Activated gamma-delta T cell (primary cell): ENCODE data around the gene WDPCP.
"Not testable (repeated sequence)": the region's sequence is repeated elsewhere in the genome, so short reads cannot be mapped to it uniquely, and the experiment has no call there.

Source experiments
- DNase-seq: peaks from one replicate; lab custom pipeline; 2025; lab: John Stamatoyannopoulos, UW
- total RNA-seq, 2 donors: gene quantifications; one replicate each; lab custom pipeline; 2026; lab: John Stamatoyannopoulos, UW

The WDPCP gene, protein sequence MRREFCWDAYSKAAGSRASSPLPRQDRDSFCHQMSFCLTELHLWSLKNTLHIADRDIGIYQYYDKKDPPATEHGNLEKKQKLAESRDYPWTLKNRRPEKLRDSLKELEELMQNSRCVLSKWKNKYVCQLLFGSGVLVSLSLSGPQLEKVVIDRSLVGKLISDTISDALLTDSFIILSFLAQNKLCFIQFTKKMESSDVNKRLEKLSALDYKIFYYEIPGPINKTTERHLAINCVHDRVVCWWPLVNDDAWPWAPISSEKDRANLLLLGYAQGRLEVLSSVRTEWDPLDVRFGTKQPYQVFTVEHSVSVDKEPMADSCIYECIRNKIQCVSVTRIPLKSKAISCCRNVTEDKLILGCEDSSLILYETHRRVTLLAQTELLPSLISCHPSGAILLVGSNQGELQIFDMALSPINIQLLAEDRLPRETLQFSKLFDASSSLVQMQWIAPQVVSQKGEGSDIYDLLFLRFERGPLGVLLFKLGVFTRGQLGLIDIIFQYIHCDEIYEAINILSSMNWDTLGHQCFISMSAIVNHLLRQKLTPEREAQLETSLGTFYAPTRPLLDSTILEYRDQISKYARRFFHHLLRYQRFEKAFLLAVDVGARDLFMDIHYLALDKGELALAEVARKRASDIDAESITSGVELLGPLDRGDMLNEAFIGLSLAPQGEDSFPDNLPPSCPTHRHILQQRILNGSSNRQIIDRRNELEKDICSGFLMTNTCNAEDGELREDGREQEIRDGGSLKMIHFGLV
- 17.4 to 19.5 reads per million in 2 donors for total RNA-seq

DNA sequence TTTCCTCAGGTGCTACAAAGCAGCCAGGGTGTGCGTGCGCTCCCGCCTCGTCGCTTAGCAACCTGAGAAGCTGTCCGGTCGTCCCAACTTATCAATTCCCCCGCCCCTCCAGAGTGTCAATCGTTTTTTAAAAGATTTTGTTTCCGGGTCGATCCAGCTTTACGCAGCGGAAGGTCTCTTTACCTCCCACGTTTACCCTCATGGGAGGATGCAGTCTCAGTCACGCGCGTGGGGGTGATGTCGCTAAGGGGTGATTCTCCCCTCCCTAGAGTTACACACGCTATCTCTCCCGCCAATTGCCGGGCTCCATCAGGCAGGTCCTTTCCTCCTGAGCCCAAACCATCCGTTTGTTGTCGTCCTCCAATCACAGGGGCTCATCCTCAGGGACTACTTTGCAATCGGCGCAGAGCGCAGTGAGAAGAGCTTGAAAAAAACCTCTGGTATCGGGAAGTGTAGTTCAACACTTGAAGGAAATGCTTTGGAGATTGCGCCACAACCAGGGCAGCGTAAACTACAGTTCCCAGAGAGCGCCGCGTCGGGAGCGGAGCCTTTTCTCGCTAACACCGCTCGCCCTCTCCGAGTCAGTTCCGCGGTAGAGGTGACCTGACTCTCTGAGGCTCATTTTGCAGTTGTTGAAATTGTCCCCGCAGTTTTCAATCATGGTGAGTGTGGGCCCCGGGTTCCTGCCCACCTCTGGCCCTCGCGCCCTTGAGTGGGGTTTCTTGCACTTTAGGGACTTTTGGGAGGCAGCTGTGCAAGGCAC lies at the start of gene WDPCP, which contains the start of gene MDH1:
Gene WDPCP, minus strand, starts transcription at position 93 of the 763 bp plus-strand sequence. CDS start 206 bp downstream, outside the sequence.
Gene MDH1, plus strand, starts transcription at position 579 of the 763 bp plus-strand sequence. Its CDS starts 81 bp downstream, at position 660.
- peak; percentile 77 for DNase-seq

DNA sequence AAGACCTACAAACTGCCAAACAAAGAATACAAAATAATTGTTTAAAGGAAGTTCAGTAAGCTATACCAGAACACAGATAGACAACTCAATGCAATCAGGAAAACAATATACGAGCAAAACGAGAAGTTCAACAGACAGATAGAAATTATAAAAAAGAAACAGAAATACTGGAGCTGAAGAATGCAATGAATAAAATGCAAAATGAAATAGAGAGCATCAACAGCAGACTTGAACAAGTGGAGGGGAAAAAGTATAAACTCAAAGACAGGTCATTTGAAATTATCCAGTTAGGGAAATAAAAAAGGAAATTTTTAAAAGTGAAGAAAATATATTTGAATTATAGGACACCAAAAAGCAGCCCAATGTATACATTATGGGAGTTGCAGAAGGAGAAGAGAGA lies 44.1 kb upstream of the WDPCP start:
- no peak for DNase-seq

DNA sequence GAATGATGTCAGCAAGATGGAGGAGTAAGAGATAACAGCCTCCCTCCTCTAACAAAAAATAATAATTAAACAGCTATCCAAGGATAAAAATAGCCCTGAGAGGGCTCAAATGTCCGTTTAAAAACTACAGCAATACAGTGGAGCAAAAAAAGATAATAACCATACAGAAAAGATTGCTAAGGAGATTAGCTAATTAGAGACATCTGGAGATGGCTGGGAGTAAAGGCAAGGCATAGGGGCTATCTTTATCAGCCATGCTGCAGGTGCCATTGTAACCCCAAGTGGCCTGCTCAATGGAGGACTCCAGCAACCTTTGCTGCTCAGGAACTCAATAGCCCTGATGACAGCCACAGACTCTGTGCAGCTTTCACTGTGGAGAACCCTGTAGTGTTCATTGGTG lies 43.2 kb upstream of the WDPCP start:
- no peak for DNase-seq

DNA sequence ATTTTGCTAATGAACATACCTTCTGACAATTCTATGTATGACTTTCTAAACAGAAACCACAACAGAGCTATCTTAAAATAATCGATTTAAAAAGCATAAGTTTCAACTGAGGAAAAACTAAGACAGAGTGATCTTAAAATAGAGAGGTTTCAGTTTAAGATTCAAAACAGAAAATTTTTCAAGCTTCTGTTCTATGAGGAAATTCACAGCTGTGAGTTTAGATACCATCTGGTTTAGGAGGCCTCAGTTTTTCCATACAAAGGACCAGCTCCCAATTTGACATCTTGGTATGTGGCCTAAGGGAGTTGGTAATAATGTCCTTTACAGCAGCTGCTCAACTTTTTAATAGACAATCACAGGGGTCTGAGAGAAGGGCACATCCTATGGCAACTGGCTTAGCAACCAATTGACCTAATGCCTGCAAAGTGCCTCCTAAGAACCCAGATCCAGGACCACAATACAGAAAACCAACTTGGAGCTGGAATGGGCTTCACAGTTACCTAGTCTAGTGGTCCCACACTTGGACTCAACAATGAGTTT lies 40.2 kb upstream of the WDPCP start:
- no peak for DNase-seq

DNA sequence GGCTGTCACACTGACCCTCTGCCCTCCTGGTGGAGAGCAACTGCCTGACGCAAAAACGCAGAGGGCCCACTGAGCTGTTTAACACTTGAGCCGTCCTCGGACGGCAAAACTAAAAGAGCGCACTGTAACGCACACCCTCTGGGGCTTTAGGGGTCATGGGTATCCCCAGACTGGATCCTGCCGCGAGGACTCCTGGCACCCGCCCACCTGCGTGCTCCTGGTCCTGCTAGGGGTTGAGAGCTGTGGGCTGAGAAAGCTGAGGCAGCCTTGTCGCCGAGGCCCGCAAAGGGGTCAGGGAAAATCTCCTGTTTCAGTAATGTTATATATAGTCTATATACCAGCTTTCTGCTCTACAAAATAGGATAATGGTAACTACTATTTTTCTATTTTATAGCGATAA lies 39.6 kb upstream of the WDPCP start:
- DNase-seq = no peak

DNA sequence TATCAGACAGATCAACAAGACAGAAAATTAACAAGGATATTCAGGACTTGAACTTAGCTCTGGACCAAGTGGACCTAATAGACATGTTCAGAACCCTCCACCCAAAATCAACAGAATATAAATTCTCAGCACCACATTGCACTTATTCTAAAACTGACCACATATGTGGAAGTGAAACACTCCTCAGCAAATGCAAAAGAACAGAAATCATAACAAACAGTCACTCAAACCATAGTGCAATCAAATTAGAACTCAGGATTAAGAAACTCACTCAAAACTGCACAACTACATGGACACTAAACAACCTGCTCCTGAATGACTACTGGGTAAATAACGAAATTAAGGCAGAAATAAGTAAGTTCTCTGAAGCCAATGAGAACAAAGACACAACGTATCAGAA lies 35.5 kb upstream of the WDPCP start:
- not testable (repeated sequence) for DNase-seq

DNA sequence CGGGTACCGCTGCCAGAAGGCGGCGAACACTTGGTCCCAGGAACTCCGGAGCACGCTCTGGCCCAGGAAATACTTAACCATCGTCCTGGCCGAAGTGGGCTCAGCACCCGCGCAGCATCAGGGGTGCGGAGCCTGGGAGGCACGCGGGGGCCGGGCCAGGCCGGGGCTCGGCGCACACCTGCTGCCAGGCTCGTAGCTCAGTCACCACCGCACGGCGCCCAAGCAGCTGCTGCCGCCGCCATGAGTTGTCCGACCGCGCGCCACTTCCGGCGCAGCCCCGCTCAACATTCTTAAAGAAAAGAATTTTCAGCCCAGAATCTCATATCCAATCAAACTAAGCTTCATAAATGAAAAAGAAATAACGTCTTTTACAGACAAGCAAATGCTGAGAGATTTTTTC lies 34.5 kb upstream of the WDPCP start:
- DNase-seq = no peak

DNA sequence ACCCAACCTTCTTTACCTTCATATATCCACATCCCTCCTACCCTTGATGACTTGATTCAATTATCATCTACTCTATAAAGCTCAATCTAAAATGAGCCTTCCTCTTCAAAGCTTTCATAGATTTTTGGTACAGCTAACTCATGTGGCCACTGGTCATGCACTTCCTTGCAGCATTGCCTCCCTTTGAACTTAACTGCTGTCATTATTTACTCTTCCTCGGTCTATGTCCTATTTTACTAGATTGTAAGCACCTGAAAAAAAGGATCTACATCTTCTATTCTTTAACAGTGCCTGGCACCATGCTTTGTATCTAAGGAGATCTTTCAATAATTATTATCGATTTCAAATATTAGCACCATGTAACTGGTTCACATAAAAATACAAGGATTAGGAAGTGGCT lies 31.1 kb upstream of the WDPCP start:
- no peak for DNase-seq

DNA sequence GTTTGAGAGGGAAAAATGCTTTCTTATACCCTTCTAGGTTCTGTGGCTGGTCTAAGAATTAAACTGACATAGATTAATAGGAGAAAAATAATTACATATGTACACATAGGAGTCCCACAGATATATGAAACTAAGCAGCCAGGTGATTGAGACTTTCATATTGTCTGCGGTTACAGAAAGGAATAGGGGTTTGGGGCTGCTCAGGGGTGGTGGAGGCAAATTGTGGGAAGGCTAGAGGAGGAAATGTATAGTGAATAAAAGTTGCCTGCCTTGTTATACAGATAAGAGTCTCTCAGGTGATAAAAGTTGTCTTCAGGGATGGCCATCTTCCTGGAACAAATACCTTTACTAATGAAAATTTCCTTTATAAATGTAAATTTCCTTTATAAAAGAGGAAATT lies 29.1 kb upstream of the WDPCP start:
- DNase-seq = no peak

DNA sequence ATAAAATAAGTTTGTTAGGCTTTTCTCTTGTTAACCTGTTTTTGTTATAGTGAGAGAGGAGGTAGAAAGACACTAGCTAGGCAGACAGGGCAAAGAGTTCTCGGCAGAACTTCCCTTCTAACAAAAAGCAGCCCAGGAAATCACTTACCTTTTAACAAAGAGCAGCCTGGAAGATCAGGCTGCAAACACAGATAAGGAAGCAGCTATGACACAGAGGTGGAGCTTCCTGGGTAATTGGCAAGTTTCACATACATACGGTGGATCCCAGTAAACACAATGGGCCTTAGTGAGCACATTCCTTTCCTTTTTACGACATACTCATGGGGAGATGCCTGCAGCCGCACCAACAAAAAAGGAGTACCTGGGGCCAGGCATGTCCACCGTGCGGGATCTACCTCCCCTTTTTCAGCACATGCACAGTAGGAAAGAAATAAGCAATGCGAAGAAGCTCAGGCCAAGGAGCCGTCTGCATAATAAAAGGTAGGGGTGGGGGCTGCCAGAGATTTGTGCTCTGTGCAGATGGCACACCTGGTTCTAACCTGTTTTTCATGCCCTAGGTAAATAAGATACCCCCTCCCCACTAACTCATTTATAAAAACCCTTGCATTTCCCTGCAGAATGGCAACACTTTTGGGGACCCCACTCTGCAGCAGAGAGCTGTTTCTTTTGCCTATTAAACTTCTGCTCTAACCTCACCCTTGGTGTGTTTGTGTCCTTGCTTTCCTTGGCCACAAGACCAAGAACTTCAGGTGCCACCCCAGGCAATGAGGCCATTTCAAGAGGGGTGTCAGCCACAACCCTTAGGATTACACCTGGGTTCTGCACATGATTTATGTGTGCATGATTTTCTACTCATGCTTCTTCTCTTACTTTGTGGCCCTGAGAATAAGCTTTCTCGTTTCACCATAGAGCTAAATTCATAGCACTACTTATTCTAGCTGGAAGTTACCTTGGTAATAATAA lies 27.0 kb upstream of the WDPCP start:
- no peak for DNase-seq

DNA sequence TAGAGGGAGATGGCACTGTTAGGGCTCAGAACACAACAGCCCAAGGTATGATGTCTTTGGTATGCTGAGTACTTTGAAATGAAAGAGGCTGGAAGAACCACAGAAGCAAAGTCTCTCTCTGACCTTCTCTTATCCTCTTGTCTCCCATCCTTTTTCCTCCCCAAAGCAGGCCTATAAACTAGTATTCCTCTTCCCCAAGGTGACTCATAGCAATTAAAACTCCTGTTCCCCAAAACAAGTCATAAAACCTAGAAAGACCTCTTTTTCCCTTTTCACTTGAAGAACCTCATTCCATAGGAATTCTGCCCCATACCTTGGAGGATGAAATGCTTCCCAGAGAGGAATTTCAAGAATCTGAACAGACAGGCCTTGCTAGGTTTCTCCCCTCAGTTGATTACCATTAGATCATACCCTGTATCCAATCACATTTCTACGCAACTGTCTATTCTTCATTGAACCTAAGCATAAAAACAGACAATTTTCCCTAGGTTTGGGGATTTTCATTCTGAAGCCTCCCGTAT lies 26.2 kb upstream of the WDPCP start:
- DNase-seq = no peak

DNA sequence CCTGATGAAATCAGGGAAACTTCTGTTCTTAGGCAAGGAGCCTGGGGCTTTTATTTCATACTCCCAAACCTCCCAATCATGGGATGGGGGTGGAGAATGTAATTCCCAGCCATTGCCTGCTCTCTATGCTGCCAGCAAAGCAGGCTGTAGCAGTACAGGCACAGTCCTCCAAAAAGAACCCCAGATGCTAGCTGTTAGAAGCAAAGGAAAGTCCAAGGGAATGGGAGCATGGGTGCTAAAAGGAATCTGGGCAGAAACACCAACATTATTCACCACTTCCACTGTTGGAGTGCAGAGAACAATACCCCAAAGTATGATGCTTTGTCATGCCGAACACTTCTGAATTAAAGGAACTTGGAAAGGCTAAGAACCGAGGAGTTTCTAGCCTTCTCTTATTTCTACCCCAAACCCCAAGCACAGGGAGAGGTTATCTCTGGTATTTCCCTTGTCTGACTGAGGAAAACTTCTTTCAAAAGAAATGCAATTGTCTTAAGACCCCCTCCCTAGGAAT lies 25.2 kb upstream of the WDPCP start:
- DNase-seq = no peak

DNA sequence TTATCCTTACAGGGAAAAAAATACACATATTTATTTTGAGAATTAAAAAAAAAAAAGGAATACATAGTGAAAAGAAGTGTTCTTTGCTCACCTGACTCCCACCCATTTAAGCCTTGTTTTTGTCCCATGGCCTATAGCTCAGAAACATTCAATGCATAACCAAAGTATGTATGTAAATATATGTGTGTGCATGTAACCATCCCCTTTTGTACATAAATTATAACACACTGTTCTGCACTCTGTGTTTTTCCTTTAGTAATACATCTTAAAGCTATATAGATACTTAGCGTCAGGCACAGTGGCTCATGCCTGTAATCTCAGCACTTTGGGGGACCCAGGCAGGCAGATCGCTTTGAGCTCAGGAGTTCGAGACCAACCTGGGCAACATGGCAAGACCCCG lies 22.2 kb upstream of the WDPCP start:
- DNase-seq = no peak

DNA sequence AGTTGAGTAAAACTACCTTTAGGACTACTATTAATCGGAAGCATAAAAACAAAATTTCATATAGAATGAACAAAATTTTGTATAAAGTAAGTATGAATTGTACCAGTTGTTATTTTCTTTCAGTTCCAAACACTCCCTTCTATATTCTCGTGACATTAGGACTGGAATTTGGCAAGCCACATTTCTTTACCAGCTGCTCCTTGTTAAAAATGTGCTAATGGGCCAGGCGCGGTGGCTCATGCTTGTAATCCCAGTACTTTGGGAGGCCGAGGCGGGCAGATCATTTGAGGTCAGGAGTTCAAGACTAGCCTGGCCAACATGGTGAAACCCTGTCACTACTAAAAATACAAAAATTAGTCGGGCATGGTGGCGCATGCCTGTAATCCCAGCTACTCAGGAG lies 20.6 kb upstream of the WDPCP start:
- DNase-seq = not testable (repeated sequence)

DNA sequence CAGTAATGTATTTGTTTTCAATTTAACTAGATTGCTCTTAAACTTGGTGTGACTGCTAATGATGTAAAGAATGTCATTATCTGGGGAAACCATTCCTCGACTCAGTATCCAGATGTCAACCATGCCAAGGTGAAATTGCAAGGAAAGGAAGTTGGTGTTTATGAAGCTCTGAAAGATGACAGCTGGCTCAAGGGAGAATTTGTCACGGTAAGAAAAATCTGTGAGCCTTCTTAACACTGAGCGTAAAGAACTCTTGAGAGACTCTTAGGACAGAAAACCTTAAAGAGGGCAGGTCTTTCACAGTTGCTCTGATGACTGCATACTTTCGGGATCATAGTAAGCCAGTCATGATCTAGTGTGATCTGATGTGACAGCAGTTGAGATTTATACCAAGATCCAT lies 16.4 kb upstream of the WDPCP start:
- no peak for DNase-seq

DNA sequence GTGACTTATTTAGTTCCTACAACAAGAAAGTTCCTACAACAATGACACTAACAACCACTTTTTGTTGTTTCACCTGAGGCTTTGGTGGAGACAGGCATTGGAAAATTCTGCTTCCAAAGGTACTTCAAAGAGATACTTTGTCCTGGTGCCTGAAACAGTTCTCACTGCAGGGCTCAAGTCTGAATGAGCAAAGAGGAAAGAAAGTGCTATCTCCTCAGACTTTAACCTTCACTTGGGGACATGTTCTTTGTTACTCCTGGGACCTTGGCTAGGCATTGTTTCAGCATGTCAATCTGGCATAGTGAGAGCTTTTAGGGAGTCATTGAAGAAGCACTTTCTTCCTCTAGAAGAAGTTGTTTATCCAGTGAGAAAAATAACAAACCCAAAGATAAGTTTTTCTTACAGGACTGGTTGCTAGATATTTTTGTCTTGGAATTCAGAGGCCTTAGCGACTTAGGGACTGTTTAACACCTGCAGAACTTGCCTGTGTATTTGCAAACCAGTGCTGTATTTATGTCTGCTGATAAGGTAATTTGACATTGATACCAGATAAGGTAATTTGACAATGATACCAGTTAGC lies 12.7 kb upstream of the WDPCP start:
- no peak for DNase-seq

DNA sequence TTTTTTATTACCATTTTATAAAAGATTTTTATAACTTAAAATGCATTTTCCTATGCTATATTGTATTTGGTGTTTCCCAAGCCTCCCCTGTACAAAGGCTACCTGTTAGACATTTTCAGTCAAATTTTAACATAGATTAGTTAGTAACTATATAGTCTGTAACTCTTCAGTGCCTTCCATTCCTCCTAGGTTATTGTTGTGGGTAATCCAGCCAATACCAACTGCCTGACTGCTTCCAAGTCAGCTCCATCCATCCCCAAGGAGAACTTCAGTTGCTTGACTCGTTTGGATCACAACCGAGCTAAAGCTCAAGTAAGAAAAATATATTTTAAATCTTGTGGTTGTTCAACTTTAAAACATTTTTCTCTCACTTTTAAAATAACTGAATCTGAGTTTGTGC lies 10.7 kb upstream of the WDPCP start:
- DNase-seq = no peak

DNA sequence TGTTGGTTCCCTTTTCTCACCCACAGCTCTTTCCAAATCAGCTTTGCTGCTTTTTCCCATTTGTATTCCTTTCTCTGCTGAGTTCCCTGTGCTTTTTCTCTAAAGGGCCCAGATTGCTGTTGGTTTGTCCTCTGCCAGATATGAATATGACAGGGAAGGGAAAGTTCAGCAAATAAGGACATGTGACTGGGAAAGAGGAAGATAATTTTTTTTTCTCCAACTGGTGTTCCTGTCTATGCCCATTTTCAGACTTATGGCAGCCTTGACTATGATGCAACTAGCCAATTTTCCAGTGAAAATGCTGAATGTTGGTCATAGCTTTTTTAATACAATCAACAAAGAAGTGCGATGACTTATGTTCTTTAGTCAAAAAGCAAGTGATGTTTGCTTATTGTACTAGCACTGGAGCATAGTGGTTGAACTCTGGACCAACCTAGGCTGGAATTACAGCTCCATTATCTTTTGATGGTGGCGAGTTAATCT lies 8.2 kb upstream of the WDPCP start:
- no peak for DNase-seq

DNA sequence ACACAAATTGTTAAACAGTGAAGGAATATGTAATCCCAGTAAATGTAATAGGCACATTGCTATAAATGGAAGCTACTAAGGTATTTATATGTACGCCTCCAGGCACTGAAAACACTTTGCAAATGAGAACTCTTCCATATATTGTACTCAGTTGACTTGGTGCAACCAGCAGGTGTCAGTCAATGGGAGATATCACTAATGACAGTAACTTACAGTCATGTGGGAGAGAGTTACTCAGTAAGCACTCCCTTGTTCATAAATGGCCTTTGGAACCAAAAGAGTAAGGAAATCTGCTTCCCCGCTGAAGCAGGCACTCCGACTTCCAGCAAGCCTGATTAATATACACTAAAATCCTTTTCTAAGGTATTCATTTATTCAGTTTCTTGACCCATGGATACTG lies 6.4 kb upstream of the WDPCP start:
- DNase-seq = no peak
